Small intestine (tissue), 7 donors: ENCODE results near the gene SSR4. TPM values are rescaled to one million over a fixed set of nuclear protein-coding genes. Genes with fewer than 3 reads are reported as not detected.

Experiments used
- DNase-seq, 2 donors: peaks; one replicate each; pipeline versions ENCODE4 v3.0.0 to v3.0.0-alpha.2; 2013
- FAIRE-seq: peaks from 2 replicates; lab custom pipeline; 2012; peaks lifted over from hg19 to GRCh38; lab: Jason Lieb, UNC
- H3K27ac ChIP-seq, 3 donors: one replicate each; pipeline ENCODE4 v1.5.1; 2013; ENCODE audit warnings: low read length in 2 of 3, mild to moderate bottlenecking in 2 of 3, control low read depth in 1 of 3, inconsistent platforms in 1 of 3, low read depth in 1 of 3, moderate library complexity in 1 of 3
- H3K27me3 ChIP-seq, 3 donors: one replicate each; pipeline ENCODE4 v1.6.1; 2013; ENCODE audit warnings: low read length in 3 of 3, inconsistent platforms in 1 of 3; ENCODE audit not compliant: control insufficient read depth in 3 of 3, insufficient read depth in 3 of 3
- H3K36me3 ChIP-seq, 3 donors: one replicate each; pipeline ENCODE4 v1.6.1; 2013; ENCODE audit warnings: low read length in 3 of 3, inconsistent platforms in 1 of 3, low read depth in 1 of 3, mild to moderate bottlenecking in 1 of 3, moderate library complexity in 1 of 3; ENCODE audit not compliant: control insufficient read depth in 3 of 3, insufficient read depth in 2 of 3
- H3K4me1 ChIP-seq, 3 donors: one replicate each; pipeline ENCODE4 v1.6.1; 2013; ENCODE audit warnings: low read length in 2 of 3, inconsistent platforms in 1 of 3, low read depth in 1 of 3, mild to moderate bottlenecking in 1 of 3, moderate library complexity in 1 of 3; ENCODE audit not compliant: control insufficient read depth in 3 of 3, insufficient read depth in 2 of 3
- H3K4me3 ChIP-seq, 3 donors: one replicate each; pipeline ENCODE4 v1.5.1; 2013; ENCODE audit warnings: low read length in 3 of 3, control low read depth in 1 of 3, inconsistent platforms in 1 of 3, low read depth in 1 of 3, mild to moderate bottlenecking in 1 of 3, moderate library complexity in 1 of 3
- H3K9me3 ChIP-seq, 2 donors: one replicate each; pipeline ENCODE4 v1.6.1; 2013; ENCODE audit warnings: low read depth in 1 of 2, low read length in 1 of 2; ENCODE audit not compliant: control insufficient read depth in 2 of 2, insufficient read depth in 1 of 2
- WGBS, 3 donors: extraction: QIAGEN DNeasy Blood & Tissue Kit; methylation state at CpG; one replicate each; pipeline ENCODE4 v1.1.7; 2013; 5-methylcytosine and 5-hydroxymethylcytosine counted together
- polyA plus RNA-seq, 4 donors: library from polyadenylated mRNA; stranded (reverse) in 3 of 4; unstranded in 1 of 4; fragments of 200-250 nt in 3 of 4; fragments of 120-200 nt in 1 of 4; gene quantifications; one replicate each; pipeline versions ENCODE4 v1.2.1 to v1.2.3, GENCODE V29; 2013
- donor health status: healthy with polysubstance abuse.
- donor health status: control.
- donor health status: control.
- donor health status: Bipolar disorder and iron deficiency.
- donor health status: healthy.

SSR4 gene
- polyA plus RNA-seq, 4 donors: 288 to 694 (median 446) TPM

- no peaks in the 10 kb centered on the region for H3K4me1 ChIP-seq
- no peak overlapping the region for H3K27ac ChIP-seq
- FAIRE-seq (no peak), DNase-seq (no peak)
- H3K27me3 ChIP-seq: no peaks in the 10 kb centered on the region
- H3K9me3 ChIP-seq: no peaks in the 10 kb centered on the region
- no peak overlapping the region for H3K4me3 ChIP-seq
- no peaks in the 10 kb centered on the region for H3K36me3 ChIP-seq
- WGBS, 3 donors: 80 to 90% (median 82%) methylated on average over 24 to 37 of the region's 37 CpGs
Measured at GRCh38 chrX:153771415-153772315, 22.8 kb upstream of the SSR4 start.

- WGBS, 3 donors: 59 to 76% (median 74%) methylated on average over 11 to 21 of the region's 21 CpGs
- no peaks in the 10 kb centered on the region for H3K27me3 ChIP-seq
- no peaks in the 10 kb centered on the region for H3K36me3 ChIP-seq
- H3K4me1 ChIP-seq: no peaks in the 10 kb centered on the region
- H3K9me3 ChIP-seq: no peaks in the 10 kb centered on the region
- H3K4me3 ChIP-seq: no peak overlapping the region
- no peak overlapping the region for H3K27ac ChIP-seq
- DNase-seq (no peak), FAIRE-seq (no peak)
Measured at GRCh38 chrX:153772316-153773217, 21.9 kb upstream of the SSR4 start.

GRCh38 chrX:153773218-153773611 lies 21.3 kb upstream of the SSR4 start:
- H3K9me3 ChIP-seq: no peaks in the 10 kb centered on the region
- H3K4me3 ChIP-seq: no peak overlapping the region
- no peak for FAIRE-seq
- H3K4me1 ChIP-seq: no peaks in the 10 kb centered on the region
- 86 to 96% (median 92%) methylated on average over 10 to 23 of the region's 23 CpGs for WGBS, 3 donors
- H3K27ac ChIP-seq: no peak overlapping the region
- H3K36me3 ChIP-seq: no peaks in the 10 kb centered on the region
- no peak for DNase-seq
- H3K27me3 ChIP-seq: no peaks in the 10 kb centered on the region

- Histone ChIP-seq H3K9me3 (no peaks in the 10 kb centered on the region), H3K27ac (no peak overlapping the region), H3K36me3 (no peaks in the 10 kb centered on the region), H3K4me3 (no peak overlapping the region), H3K27me3 (no peaks in the 10 kb centered on the region), H3K4me1 (no peaks in the 10 kb centered on the region)
- 90 to 92% (median 91%) methylated on average over 18 to 48 of the region's 48 CpGs for WGBS, 3 donors
- DNase-seq: no peak
- no peak for FAIRE-seq
Measured at GRCh38 chrX:153773741-153774575, 20.5 kb upstream of the SSR4 start.

- FAIRE-seq (no peak), DNase-seq (no peak)
- 88 to 90% (median 89%) methylated on average over 13 to 37 of the region's 37 CpGs for WGBS, 3 donors
- no peak overlapping the region for H3K4me3 ChIP-seq
- no peaks in the 10 kb centered on the region for H3K36me3 ChIP-seq
- H3K27ac ChIP-seq: no peak overlapping the region
- no peaks in the 10 kb centered on the region for H3K4me1 ChIP-seq
- no peaks in the 10 kb centered on the region for H3K27me3 ChIP-seq
- H3K9me3 ChIP-seq: no peaks in the 10 kb centered on the region
Measured at GRCh38 chrX:153774576-153775292, 19.7 kb upstream of the SSR4 start.

- no peaks in the 10 kb centered on the region for H3K36me3 ChIP-seq
- H3K4me3 ChIP-seq: no peak overlapping the region
- no peak for DNase-seq
- no peak overlapping the region for H3K27ac ChIP-seq
- 85 to 88% (median 86%) methylated on average over 25 to 42 of the region's 42 CpGs for WGBS, 3 donors
- no peaks in the 10 kb centered on the region for H3K4me1 ChIP-seq
- no peaks in the 10 kb centered on the region for H3K9me3 ChIP-seq
- peaks cover 0 to 3% (median 0%) of the 10 kb centered on the region in 3 donors for H3K27me3 ChIP-seq
- no peak for FAIRE-seq
Measured at GRCh38 chrX:153775293-153776119, 19.0 kb upstream of the SSR4 start.

- no peaks in the 10 kb centered on the region for H3K4me1 ChIP-seq
- WGBS, 3 donors: 71 to 96% (median 91%) methylated on average over 4 to 17 of the region's 20 CpGs
- no peak overlapping the region for H3K4me3 ChIP-seq
- FAIRE-seq (no peak), DNase-seq (no peak)
- H3K27ac ChIP-seq: no peak overlapping the region
- H3K9me3 ChIP-seq: no peaks in the 10 kb centered on the region
- H3K36me3 ChIP-seq: no peaks in the 10 kb centered on the region
- peaks cover 0 to 4% (median 0%) of the 10 kb centered on the region in 3 donors for H3K27me3 ChIP-seq
Measured at GRCh38 chrX:153776120-153776599, 18.3 kb upstream of the SSR4 start.
